GM19324 (cell line): ENCODE measurements around the gene UBQLN4.
A peak's percentile ranks its signal among the peaks of the same experiment; 100 is the strongest.
"Not testable (repeated sequence)": the region's sequence is repeated elsewhere in the genome, so short reads cannot be mapped to it uniquely, and the experiment has no call there.

Source experiments
- ATAC-seq: cut with Tn5 transposase; IDR thresholded peaks from one replicate; pipeline ENCODE4 v1.9.1; 2021; ENCODE audit warnings: mild to moderate bottlenecking, moderate library complexity; ENCODE audit not compliant: unreplicated experiment, low FRiP score

Gene UBQLN4

GRCh38 chr1:156062189-156062588 is 8.6 kb upstream of the UBQLN4 start:
- ATAC-seq: no peak

GRCh38 chr1:156060937-156061636 is 7.5 kb upstream of the UBQLN4 start, which contains the start of gene RAB25:
RAB25 (plus strand) TSS chr1:156061160; CDS start chr1:156061401, 241 bp downstream.
- no peak for ATAC-seq

GRCh38 chr1:156056326-156056849 is 2.8 kb upstream of the UBQLN4 start:
- no peak for ATAC-seq

GRCh38 chr1:156055281-156056048 is 1.9 kb upstream of the UBQLN4 start:
- no peak for ATAC-seq

- ATAC-seq: peak; percentile 71
These were observed 1.1 kb upstream of the UBQLN4 start, which contains the start of gene LAMTOR2 for GRCh38 chr1:156054500-156055280. LAMTOR2 (plus strand) TSS chr1:156054782; CDS start chr1:156054890, 108 bp downstream.

- ATAC-seq: peak; percentile 17
These were observed 483 bp downstream of the UBQLN4 start for GRCh38 chr1:156052862-156053767.

GRCh38 chr1:156051011-156051725 is 2.4 kb downstream of the UBQLN4 start:
- ATAC-seq: no peak

GRCh38 chr1:156050376-156050775 is 3.2 kb downstream of the UBQLN4 start:
- no peak for ATAC-seq

- no peak for ATAC-seq
These were observed 4.8 kb downstream of the UBQLN4 start for GRCh38 chr1:156048663-156049258.

- ATAC-seq: no peak
These were observed 8.5 kb downstream of the UBQLN4 start for GRCh38 chr1:156045076-156045475.

GRCh38 chr1:156042828-156043227 is 10.8 kb downstream of the UBQLN4 start:
- no peak for ATAC-seq

GRCh38 chr1:156034991-156035390 is 18.6 kb downstream of the UBQLN4 start:
- ATAC-seq: not testable (repeated sequence)

- ATAC-seq: no peak
These were observed 20.6 kb downstream of the UBQLN4 start for GRCh38 chr1:156033011-156033410.

GRCh38 chr1:156026588-156026987 is 27.0 kb downstream of the UBQLN4 start:
- no peak for ATAC-seq

- ATAC-seq: no peak
These were observed 27.7 kb downstream of the UBQLN4 start for GRCh38 chr1:156025876-156026275.

- no peak for ATAC-seq
These were observed 28.8 kb downstream of the UBQLN4 start for GRCh38 chr1:156024801-156025200.

GRCh38 chr1:156021954-156022353 is 31.6 kb downstream of the UBQLN4 start:
- no peak for ATAC-seq

GRCh38 chr1:156021093-156021428 is 32.5 kb downstream of the UBQLN4 start:
- no peak for ATAC-seq
